Fibroblast of lung (primary cell): ENCODE data around the gene TACC2.

Source experiments
- CTCF ChIP-seq, 2 donors: IDR thresholded peaks in 1 of 2; conservative IDR thresholded peaks in 1 of 2; 1 replicate in 1 of 2; 2 replicates in 1 of 2; pipeline ENCODE4 v1.5.1; 2011 to 2012; ENCODE audit warnings: low read length in 2 of 2, control low read depth in 1 of 2, inconsistent platforms in 1 of 2, low read depth in 1 of 2, mild to moderate bottlenecking in 1 of 2
- EZH2 ChIP-seq: IDR thresholded peaks from 2 replicates; pipeline ENCODE4 v1.5.1; 2012; ENCODE audit warnings: low read length, control low read depth, mild to moderate bottlenecking; ENCODE audit errors: missing control alignments

GRCh38 chr10:122198631-122199030 lies 209.7 kb downstream of the TACC2 start:
- no peak for TF ChIP-seq CTCF (conservative IDR thresholded peaks at IDR 0.05 in 1 of 2, IDR thresholded peaks at IDR 0.05 in 1 of 2; ENCODE audit: low read depth in 1 of 2, low read length in 2 of 2)
- TF ChIP-seq EZH2, result no peak
